ENCODE results near the gene CXXC5. TPM values are rescaled to one million over a fixed set of nuclear protein-coding genes. Genes with fewer than 3 reads are reported as not detected.

The CXXC5 gene
- polyA plus RNA-seq, 3 donors = 190 to 206 (median 205) TPM

Other genes starting within 250 kb of the CXXC5 start
- gene SPATA24, start 244.3 kb upstream of the CXXC5 start, polyA plus RNA-seq (ENCODE audit: insufficient read length in 3 of 3) = 10 to 100 TPM in 2 of 3 donors, 1 to 10 TPM in 1; 9.9 to 20.2 (median 13.6) TPM
- 10 to 100 TPM; 19.8 to 23.4 (median 22.0) TPM for gene DNAJC18, start 208.8 kb upstream of the CXXC5 start, polyA plus RNA-seq (ENCODE audit: insufficient read length in 3 of 3)
- gene ECSCR, start 185.6 kb upstream of the CXXC5 start, polyA plus RNA-seq (ENCODE audit: insufficient read length in 3 of 3) = 10 to 100 TPM; 21.7 to 30.4 (median 24.4) TPM
- gene SMIM33, start 177.3 kb upstream of the CXXC5 start, polyA plus RNA-seq (ENCODE audit: insufficient read length in 3 of 3) = under 1 TPM in 1 of 3 donors, not detected in 2; 0.12 TPM
- 10 to 100 TPM; 33.0 to 41.3 (median 34.1) TPM for gene STING1, start 165.6 kb upstream of the CXXC5 start, polyA plus RNA-seq (ENCODE audit: insufficient read length in 3 of 3)
- gene UBE2D2, start 87.0 kb upstream of the CXXC5 start, polyA plus RNA-seq (ENCODE audit: insufficient read length in 3 of 3) = 100 to 1,000 TPM; 138 to 149 (median 141) TPM
- 1 to 10 TPM; 1.9 to 3.0 (median 2.5) TPM for gene PSD2, start 147.5 kb downstream of the CXXC5 start, polyA plus RNA-seq (ENCODE audit: insufficient read length in 3 of 3)